GM13977 (cell line): ENCODE data around the gene PDZD4.

ENCODE experiments used
- DNase-seq: peaks from one replicate; pipeline ENCODE4 v3.0.0; 2012; ENCODE audit warnings: low spot score
- in situ Hi-C: fragments of 300-500 bp; cut with MboI; formaldehyde crosslinking; loops from one replicate; pipeline ENCODE4 v1.12.0; 2022; ENCODE audit warnings: low sequenced_read_pairs, low pct_unique_long_range_greater_than_20kb, mixed read lengths, inconsistent platforms; ENCODE audit not compliant: unreplicated experiment
- TF ChIP-seq, protein P1 (sequence below): IDR thresholded peaks from 2 replicates; pipeline ENCODE4 v1.5.1; 2012; ENCODE audit warnings: mild to moderate bottlenecking, control low read depth; ENCODE audit not compliant: insufficient read depth; ENCODE audit errors: extremely low read depth, missing control alignments

PDZD4 gene

DNA sequence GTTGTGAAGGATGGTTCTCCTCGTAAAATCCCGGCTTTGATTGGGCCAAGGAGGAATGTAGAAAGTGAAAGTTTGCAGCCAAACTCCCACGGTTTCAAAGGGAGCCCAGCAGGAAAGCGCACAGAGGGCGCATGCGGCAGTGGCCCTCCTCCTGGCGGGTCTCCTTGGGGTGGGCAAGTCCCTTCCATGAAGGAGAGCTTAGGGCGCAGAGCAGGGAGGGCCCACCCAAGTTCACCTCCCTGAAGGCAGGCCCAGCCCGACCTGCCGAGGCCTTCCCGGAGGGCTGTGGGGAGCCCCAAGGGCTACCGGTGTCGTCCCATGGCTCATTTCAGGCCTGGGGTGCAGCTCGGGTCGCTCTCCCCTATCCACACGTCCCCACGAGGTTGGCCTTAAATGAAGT lies 2.0 kb downstream of the PDZD4 start:
- peak; percentile 22 for DNase-seq
- in situ Hi-C loops: no loop called here
- TF ChIP-seq, protein P1, sequence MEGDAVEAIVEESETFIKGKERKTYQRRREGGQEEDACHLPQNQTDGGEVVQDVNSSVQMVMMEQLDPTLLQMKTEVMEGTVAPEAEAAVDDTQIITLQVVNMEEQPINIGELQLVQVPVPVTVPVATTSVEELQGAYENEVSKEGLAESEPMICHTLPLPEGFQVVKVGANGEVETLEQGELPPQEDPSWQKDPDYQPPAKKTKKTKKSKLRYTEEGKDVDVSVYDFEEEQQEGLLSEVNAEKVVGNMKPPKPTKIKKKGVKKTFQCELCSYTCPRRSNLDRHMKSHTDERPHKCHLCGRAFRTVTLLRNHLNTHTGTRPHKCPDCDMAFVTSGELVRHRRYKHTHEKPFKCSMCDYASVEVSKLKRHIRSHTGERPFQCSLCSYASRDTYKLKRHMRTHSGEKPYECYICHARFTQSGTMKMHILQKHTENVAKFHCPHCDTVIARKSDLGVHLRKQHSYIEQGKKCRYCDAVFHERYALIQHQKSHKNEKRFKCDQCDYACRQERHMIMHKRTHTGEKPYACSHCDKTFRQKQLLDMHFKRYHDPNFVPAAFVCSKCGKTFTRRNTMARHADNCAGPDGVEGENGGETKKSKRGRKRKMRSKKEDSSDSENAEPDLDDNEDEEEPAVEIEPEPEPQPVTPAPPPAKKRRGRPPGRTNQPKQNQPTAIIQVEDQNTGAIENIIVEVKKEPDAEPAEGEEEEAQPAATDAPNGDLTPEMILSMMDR: no peak

DNA sequence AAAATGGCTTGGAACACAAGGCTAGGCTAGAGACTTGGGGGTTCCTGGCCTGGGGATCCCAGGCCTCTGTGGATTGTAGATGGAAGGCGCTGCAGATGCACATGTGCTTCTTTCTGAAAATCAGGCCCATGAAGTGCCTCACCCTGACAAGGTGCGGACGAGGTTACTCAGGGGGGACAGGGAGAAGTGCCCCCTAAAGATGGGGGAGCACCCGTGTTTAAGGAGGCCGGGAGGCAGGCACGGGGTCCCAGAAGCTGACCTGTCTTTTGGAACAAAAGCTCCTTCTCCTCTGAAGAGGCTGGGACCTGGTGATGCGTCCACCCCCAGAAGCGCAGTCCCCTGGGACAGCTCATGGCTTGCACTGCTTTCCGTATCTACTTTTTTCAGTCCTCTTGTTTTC lies 2.4 kb downstream of the PDZD4 start:
- TF ChIP-seq, protein P1: no peak
- in situ Hi-C loops: no loop called here
- DNase-seq: peak; percentile 15

DNA sequence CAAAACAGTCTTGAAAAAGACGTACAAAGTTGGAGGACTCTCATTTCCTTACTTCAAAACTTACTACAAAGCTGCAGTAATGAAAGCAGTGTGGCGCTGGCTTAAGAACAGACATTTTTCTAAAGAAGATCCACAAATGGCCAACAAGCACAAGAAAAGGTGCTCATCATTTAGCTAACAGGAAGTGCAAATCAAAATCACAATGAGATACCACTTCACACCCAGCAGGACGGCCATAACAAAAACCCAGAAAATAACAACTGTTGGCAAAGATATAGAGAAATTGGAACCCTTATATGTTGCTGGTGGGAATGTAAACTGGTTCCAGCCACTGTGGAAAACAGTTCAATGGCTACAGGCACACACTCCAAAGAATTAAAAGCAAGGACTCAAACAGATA lies 3.3 kb downstream of the PDZD4 start:
- TF ChIP-seq, protein P1: no peak
- no peak for DNase-seq
- in situ Hi-C loops: no loop called here

DNA sequence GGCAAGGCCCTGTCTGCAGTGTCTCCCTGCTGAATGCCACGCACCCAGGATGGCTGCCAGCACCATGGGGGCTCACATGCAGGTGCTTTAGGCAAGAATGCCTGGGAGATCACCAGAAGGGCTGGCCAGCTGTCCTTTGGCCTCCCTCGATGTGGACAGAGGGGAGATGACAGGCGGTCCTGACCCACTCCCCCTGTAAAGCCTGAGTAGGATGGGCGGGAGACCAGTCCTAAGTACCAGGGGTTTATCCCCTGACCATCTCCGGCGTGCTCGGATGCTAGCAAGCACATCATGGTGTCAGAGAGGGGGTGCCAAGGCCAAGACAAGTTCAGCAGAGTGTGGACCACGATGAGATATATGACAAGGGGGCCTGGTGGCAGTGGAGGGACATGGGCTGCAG lies 5.3 kb downstream of the PDZD4 start:
- TF ChIP-seq, protein P1: no peak
- in situ Hi-C loops: no loop called here

DNA sequence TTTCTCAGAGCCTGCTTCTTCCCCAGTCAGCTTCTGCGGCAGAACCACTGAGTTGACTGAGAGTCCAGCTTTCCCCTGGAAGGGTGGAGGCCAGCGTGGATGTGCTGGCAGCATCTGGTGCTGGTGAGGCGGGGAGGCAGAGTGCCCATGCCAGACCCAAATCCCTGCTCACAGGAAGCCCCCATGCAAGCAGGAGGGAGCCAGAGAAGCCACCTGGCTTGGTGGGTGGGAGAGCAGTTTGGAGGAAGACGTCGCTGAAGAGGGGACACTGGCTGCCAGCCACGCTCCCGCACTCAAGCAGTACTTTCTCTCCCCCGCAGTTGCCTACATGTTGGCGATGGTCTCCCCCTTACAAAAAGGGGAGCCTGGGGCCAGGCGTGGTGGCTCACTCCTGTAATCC lies 6.0 kb downstream of the PDZD4 start:
- in situ Hi-C loops: no loop called here
- TF ChIP-seq, protein P1: no peak
- no peak for DNase-seq

More for the DNA sequence above, 5.3 kb downstream of the PDZD4 start:
- DNase-seq: no peak

DNA sequence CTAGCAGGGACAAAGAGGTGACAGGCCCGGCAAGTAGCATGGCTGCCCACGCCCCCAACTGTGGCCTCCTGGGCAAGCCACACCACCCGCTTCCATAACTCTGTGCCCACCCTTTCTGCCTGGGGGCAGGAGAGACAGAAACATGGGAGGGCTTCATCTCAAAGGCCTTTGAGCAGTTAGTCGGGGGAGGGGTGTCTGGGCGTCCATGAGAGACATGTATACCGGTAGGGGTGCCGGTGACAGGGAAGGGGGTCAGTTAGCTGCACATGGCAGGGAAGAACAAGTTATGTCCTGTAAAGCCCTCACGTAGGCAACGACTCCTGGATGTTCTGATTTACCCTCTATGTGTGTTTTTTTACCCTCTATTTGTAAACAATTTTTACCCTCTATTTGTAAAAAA lies 9.3 kb downstream of the PDZD4 start:
- in situ Hi-C loops: no loop called here
- TF ChIP-seq, protein P1: no peak

DNA sequence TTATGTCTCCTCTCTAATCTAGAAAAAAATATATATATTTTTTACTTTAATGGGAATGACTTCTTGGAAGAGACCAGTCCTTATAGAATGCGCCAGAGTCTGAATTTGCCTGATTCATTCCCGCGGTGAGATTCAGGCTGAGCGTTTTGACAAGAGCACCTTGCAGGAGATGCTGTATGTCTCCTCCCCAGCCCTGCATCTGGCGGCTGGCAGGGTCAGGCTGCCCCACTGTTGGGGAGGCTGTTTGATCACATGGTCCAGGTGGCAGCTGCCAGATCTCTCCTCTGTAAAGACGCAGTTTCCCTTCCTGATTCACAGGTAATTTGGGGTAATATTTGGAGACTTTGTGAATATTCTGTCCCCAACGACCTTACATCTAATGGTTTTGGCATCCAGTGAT lies 9.7 kb downstream of the PDZD4 start:
- TF ChIP-seq, protein P1: no peak
- in situ Hi-C loops: no loop called here
- no peak for DNase-seq

More for the DNA sequence above, 9.3 kb downstream of the PDZD4 start:
- no peak for DNase-seq
